ENCODE measurements around the gene CERKL.

DNA sequence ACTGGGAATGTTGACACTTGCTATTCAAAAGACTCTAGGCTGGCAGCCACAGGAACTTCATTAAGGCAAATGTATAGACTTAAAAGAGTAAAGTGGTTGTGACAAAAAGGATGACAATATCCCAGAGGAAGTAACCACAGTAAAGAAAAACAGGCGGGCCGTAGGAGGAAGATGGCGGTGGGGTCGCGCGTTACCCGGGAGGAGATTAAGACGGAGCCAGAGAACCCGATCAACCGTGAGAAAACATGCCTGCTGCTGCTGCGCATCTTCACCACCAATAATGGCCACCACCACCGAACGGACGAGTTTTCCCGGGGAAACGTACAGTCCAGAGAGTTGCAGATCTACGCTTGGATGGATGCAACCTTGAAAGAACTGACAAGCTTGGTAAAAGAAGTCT lies 37.4 kb upstream of the CERKL start:
- TF ChIP-seq, protein P1, sequence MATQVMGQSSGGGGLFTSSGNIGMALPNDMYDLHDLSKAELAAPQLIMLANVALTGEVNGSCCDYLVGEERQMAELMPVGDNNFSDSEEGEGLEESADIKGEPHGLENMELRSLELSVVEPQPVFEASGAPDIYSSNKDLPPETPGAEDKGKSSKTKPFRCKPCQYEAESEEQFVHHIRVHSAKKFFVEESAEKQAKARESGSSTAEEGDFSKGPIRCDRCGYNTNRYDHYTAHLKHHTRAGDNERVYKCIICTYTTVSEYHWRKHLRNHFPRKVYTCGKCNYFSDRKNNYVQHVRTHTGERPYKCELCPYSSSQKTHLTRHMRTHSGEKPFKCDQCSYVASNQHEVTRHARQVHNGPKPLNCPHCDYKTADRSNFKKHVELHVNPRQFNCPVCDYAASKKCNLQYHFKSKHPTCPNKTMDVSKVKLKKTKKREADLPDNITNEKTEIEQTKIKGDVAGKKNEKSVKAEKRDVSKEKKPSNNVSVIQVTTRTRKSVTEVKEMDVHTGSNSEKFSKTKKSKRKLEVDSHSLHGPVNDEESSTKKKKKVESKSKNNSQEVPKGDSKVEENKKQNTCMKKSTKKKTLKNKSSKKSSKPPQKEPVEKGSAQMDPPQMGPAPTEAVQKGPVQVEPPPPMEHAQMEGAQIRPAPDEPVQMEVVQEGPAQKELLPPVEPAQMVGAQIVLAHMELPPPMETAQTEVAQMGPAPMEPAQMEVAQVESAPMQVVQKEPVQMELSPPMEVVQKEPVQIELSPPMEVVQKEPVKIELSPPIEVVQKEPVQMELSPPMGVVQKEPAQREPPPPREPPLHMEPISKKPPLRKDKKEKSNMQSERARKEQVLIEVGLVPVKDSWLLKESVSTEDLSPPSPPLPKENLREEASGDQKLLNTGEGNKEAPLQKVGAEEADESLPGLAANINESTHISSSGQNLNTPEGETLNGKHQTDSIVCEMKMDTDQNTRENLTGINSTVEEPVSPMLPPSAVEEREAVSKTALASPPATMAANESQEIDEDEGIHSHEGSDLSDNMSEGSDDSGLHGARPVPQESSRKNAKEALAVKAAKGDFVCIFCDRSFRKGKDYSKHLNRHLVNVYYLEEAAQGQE (IDR thresholded peaks at IDR 0.05; ENCODE audit: insufficient read depth in 1 of 2, low read depth in 2 of 2, low read length in 2 of 2), result no peak
- TF ChIP-seq POLR2AphosphoS5 (IDR thresholded peaks at IDR 0.05; ENCODE audit: low read depth, low read length), result no peak

All from PFSK-1 (cell line).